NOMO-1 treated with DMSO at 0.1 percent for 48 hours (cell line): ENCODE measurements around the gene MRPL12.

ENCODE experiments used
- DNase-seq: peaks from one replicate; lab custom pipeline; 2025; ENCODE audit not compliant: unreplicated experiment; lab: John Stamatoyannopoulos, UW

The MRPL12 gene

GRCh38 chr17:81682565-81683207 lies 20.5 kb upstream of the MRPL12 start:
- no peak for DNase-seq

- no peak for DNase-seq
Observed at GRCh38 chr17:81683208-81683583, 20.0 kb upstream of the MRPL12 start.

GRCh38 chr17:81683584-81684441 lies 19.4 kb upstream of the MRPL12 start, which contains the start of the genes ARL16 and HGS:
Gene ARL16, minus strand, starts transcription at chr17:81683797. Its CDS starts 44 bp downstream, at chr17:81683753.
Gene HGS, plus strand, starts transcription at chr17:81684011. Its CDS starts 56 bp downstream, at chr17:81684067.
- DNase-seq, result peak; percentile 98

- DNase-seq, result no peak
Observed at GRCh38 chr17:81684442-81684911, 18.7 kb upstream of the MRPL12 start.

GRCh38 chr17:81685108-81685507 lies 18.1 kb upstream of the MRPL12 start:
- no peak for DNase-seq

GRCh38 chr17:81686614-81687013 lies 16.6 kb upstream of the MRPL12 start:
- no peak for DNase-seq

GRCh38 chr17:81687770-81688541 lies 15.2 kb upstream of the MRPL12 start:
- no peak for DNase-seq

GRCh38 chr17:81688616-81689015 lies 14.6 kb upstream of the MRPL12 start:
- DNase-seq, result no peak

GRCh38 chr17:81690066-81690465 lies 13.1 kb upstream of the MRPL12 start:
- no peak for DNase-seq

- DNase-seq, result no peak
Observed at GRCh38 chr17:81690549-81690948, 12.6 kb upstream of the MRPL12 start.

- no peak for DNase-seq
Observed at GRCh38 chr17:81691196-81691595, 12.0 kb upstream of the MRPL12 start.

GRCh38 chr17:81691608-81692007 lies 11.6 kb upstream of the MRPL12 start:
- DNase-seq, result no peak

GRCh38 chr17:81693509-81694210 lies 9.5 kb upstream of the MRPL12 start:
- no peak for DNase-seq

GRCh38 chr17:81694810-81695209 lies 8.4 kb upstream of the MRPL12 start:
- DNase-seq, result no peak

GRCh38 chr17:81695211-81695610 lies 8.0 kb upstream of the MRPL12 start:
- DNase-seq, result no peak

GRCh38 chr17:81695801-81696200 lies 7.4 kb upstream of the MRPL12 start:
- DNase-seq, result no peak

GRCh38 chr17:81696218-81696941 lies 6.8 kb upstream of the MRPL12 start:
- DNase-seq, result no peak

GRCh38 chr17:81697261-81698044 lies 5.7 kb upstream of the MRPL12 start:
- no peak for DNase-seq
